GM21619 (cell line): ENCODE results near the gene JPH4.
A peak's percentile ranks its signal among the peaks of the same experiment; 100 is the strongest.

Experiments
- ATAC-seq: cut with Tn5 transposase; IDR thresholded peaks from one replicate; pipeline ENCODE4 v1.9.1; 2021; ENCODE audit not compliant: unreplicated experiment

The JPH4 gene

GRCh38 chr14:23580948-23581281, 2.3 kb upstream of the JPH4 start:
- no peak for ATAC-seq

- ATAC-seq = no peak
Measured at GRCh38 chr14:23580152-23580926, 1.7 kb upstream of the JPH4 start.

DNA sequence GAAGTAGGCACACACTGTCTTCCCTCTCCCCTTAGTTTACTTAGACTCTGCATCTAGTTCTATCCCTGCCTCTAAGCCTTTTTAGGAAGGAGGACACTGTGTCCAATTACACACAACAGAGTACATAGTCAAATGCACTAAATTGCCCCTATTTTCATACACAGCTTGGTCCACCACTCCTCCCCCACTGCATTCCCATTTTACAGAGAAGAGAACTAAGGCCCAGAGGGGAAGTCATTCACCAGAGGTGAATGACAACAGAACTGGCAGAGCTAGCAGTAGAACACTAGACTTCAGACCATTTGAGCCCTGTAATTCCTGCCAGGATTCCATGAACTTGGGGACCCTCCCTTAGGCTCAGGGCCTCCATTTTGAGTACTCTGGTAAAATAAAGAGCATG, 1.1 kb upstream of the JPH4 start:
- ATAC-seq = no peak

DNA sequence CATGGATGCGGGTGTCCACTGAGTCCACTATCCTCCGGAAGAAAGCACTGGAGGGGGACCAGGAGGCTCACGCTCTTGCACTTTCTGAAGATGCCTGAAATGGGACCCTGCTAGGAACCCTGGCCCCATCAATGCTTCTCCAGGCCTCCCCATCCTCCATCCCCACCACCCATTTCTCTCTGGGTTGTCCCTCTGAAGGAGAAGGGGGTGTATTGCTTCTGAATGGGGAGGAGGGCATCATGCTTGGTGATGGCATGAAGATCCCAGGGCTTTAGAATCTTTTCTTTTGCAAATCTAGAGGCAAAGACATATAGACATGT, 681 bp upstream of the JPH4 start:
- ATAC-seq = no peak

DNA sequence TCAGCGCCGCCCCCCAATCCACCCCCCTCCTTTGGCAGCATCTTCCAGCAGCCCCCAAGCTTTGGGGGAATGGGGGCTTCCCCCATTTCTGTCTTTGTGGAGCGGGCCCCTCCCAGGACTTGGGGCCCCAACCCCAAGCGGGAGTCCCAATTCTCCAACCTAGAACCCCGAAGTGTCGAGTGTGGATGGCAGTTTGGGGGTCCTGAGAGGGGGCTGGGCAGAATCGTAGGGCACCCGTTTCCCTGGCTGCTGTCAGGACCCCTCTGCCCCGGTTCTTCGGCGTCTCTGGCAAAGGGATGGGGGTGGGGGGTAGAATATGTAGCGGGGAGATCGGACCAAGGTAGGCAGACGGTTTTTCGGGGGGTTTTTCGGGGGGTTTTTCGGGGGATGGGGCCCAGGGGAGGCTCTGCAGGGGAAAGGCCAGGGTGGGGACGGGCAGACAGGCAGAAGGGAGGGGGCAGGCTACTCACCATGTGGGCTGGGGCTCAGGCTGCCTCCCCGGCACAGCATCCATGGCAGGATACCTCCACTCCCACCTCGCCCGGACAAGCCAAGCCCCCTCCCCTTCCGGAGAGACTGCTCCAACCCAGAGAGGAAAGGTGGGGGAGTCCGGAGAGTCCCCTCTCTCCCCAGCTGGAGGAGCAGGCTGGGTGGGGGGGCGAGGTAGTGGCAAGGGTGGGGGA, 739 bp downstream of the JPH4 start:
- ATAC-seq = no peak

- no peak for ATAC-seq
Measured at GRCh38 chr14:23577004-23577681, 1.4 kb downstream of the JPH4 start.

GRCh38 chr14:23573384-23574015, 5.1 kb downstream of the JPH4 start:
- ATAC-seq = no peak

DNA sequence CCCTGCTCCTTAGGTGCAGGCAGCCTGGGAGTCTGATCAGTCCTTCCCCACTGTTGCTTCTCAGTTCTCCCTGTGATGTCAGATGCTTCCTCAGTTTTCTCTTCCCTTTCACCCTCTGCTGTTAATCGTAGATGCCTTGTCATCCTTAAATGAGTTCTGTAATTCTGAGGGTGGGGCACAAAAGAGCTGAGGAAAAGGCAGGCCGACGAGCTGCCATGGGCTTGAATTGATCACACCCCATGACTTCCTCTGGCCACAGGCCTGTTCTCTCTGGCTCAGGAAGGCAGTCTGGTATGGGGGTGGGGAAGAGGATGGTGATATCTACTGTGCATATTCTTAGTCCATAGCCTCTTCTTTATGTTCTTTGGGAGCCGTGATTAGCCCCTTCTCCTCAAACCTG, 5.8 kb downstream of the JPH4 start:
- ATAC-seq = no peak

DNA sequence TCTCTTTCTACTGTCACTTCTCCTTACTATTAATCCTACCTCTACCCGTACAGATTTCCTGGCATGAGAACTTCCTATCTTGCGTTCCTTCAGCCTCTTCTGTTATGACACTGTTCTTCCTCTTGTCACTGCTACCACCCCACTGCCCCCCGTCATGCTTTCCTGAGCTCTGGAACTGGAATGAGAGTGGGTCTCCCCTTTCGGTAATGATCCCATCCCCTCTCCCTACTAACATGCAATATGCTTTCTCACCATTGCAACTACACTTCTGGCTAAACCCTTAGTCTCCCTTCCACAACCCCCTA, 6.1 kb downstream of the JPH4 start:
- ATAC-seq = no peak

- no peak for ATAC-seq
Measured at GRCh38 chr14:23571701-23572523, 6.7 kb downstream of the JPH4 start.

GRCh38 chr14:23570806-23571483, 7.6 kb downstream of the JPH4 start:
- ATAC-seq = no peak

DNA sequence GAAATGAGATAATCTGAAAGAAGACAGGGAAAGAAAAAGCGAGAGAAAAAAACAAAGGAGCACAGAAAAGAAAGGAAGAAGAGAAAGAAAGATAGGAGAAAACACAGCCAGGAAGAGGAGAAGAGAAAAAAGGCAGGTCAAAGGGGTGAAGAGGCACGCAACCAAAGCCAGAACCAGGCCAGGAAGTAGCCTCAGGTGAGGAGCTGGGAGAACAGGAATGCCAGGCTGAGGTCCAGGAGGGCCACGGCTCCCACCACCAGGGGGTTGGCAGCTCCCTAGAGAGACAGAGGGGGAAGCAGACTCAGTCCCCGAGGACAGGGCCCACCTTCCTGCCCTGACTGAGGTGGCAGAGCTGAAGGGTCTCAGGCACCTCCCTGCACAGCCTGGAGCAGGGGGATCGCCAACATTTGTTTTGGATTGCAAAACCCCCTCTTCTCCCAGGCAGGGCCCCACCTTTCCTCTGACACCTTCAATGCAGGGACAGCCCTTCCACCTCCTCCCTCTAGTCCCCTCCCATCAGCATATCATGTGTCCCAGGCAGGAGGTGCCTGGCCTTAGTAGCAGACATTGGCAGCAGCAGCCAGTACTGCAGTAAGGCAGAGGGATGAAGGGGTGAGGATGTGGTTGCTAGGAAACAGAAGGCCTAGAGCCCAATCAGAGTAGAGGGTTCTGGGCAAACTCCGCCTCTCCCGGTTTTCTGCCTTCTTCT, 9.0 kb downstream of the JPH4 start:
- ATAC-seq = no peak

GRCh38 chr14:23568600-23569331, 9.8 kb downstream of the JPH4 start:
- ATAC-seq = no peak

DNA sequence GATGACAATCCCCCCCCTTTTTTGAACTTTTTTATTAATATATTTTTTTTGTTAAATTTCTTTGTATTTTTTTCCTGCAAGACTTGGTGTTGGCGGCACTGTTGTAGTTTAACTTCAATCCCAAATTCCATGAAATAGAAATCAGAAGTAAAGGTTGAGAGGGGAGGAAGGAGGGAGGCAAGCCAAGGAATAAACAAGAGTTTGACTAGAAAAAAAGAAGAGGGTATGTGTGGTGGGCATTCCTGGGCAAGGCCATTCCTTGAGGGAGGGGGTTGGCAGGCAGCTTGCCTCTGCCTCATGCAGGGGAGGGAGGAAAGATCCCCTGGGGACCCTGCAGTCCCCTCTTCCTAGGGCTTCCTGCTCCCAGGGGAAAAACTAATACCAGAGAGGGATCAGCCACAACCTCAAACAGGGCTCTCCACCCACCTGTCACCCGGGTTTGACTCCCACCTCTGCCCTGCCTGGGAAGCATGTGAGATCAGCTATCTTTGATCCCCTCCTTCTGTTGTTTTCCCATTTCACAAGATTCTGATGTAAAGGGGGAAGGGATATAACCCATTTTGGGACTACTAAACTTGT, 10.5 kb downstream of the JPH4 start:
- no peak for ATAC-seq

- ATAC-seq = peak; percentile 92
Measured at GRCh38 chr14:23567186-23568020, 11.2 kb downstream of the JPH4 start, which contains the start of gene AP1G2. AP1G2 (minus strand) TSS chr14:23567791; CDS start chr14:23567314, 477 bp downstream.

GRCh38 chr14:23566778-23567185, 11.8 kb downstream of the JPH4 start:
- peak; percentile 1 for ATAC-seq

GRCh38 chr14:23566112-23566777, 12.3 kb downstream of the JPH4 start:
- no peak for ATAC-seq
